Vagina (tissue), 2 donors: ENCODE data around the gene OLFML2B. TPM values are rescaled to one million over a fixed set of nuclear protein-coding genes. Genes with fewer than 3 reads are reported as not detected.

ENCODE experiments used
- DNase-seq, 2 donors: peaks; one replicate each; pipeline ENCODE4 v3.0.0-alpha.2; 2017; ENCODE audit errors: extremely low spot score in 2 of 2
- H3K27ac ChIP-seq: fragments of 200-600 bp; sonication (generic); one replicate; pipeline ENCODE4 v1.5.1; 2019
- H3K27me3 ChIP-seq: fragments of 200-600 bp; sonication (generic); one replicate; pipeline ENCODE4 v1.5.1; 2019
- H3K36me3 ChIP-seq, 2 donors: fragments of 200-600 bp; sonication (generic); one replicate each; pipeline ENCODE4 v1.5.1; 2017 to 2019
- H3K4me1 ChIP-seq: fragments of 200-600 bp; sonication (generic); one replicate; pipeline ENCODE4 v1.5.1; 2019
- H3K4me3 ChIP-seq, 2 donors: fragments of 200-600 bp; sonication (generic); 1 replicate in 1 of 2; 2 replicates in 1 of 2; pipeline ENCODE4 v1.5.1; 2016 to 2019
- H3K9me3 ChIP-seq: fragments of 200-600 bp; sonication (generic); one replicate; pipeline ENCODE4 v1.5.1; 2019
- CTCF ChIP-seq, 3 experiments: fragments of 450-650 bp in 2 of 3; fragments of 200-600 bp in 1 of 3; sonication (generic) in 1 of 3; IDR thresholded peaks; one replicate each; pipeline ENCODE4 v1.5.1; 2017 to 2019; ENCODE audit warnings: antibody characterized with exemption in 3 of 3, mild to moderate bottlenecking in 2 of 3, moderate library complexity in 2 of 3
- POLR2A ChIP-seq, 2 donors: fragments of 450-650 bp; IDR thresholded peaks; one replicate each; pipeline ENCODE4 v1.6.1; 2017; ENCODE audit warnings: antibody characterized with exemption in 2 of 2, mild to moderate bottlenecking in 2 of 2, moderate library complexity in 2 of 2
- POLR2AphosphoS5 ChIP-seq, 2 donors: sonication (generic); formaldehyde crosslinking; IDR thresholded peaks; one replicate each; pipeline ENCODE4 v1.9.0; 2017; ENCODE audit warnings: antibody characterized with exemption in 2 of 2, mild to moderate bottlenecking in 2 of 2, low read depth in 1 of 2; ENCODE audit not compliant: insufficient read depth in 1 of 2
- intact Hi-C: fragments of 100-400 bp; cut with DNase I; formaldehyde crosslinking; loops from one replicate; pipeline ENCODE4 v1.15.1; 2023
- total RNA-seq: library from RNA; depleted of rRNA; stranded (reverse); fragments of >200 nt; gene quantifications from one replicate; pipeline ENCODE4 v1.2.3, GENCODE V29; 2016

The OLFML2B gene
- total RNA-seq, 1 donor from 2014 or later, result 12.8 TPM

GRCh38 chr1:162016631-162017030 is 7.0 kb downstream of the OLFML2B start:
- H3K4me1 ChIP-seq, result peaks cover 8% of the 10 kb centered on the region
- DNase-seq, result no peak
- no peak overlapping the region for H3K27ac ChIP-seq
- H3K9me3 ChIP-seq, result no peaks in the 10 kb centered on the region
- H3K27me3 ChIP-seq, result no peaks in the 10 kb centered on the region
- no peak for TF ChIP-seq CTCF (IDR thresholded peaks at IDR 0.05)
- no peak for TF ChIP-seq POLR2A (IDR thresholded peaks at IDR 0.05)
- TF ChIP-seq POLR2AphosphoS5 (IDR thresholded peaks at IDR 0.05; ENCODE audit: insufficient read depth in 1 of 2, low read depth in 1 of 2), result no peak
- intact Hi-C loops, result loop anchor here (1.0 kb wide), 1 partner anchor 14 kb away; no protein-coding TSS in a partner anchor
- no peaks in the 10 kb centered on the region for H3K36me3 ChIP-seq
- H3K4me3 ChIP-seq, result no peak overlapping the region

- Histone ChIP-seq H3K4me3 (no peak overlapping the region), H3K4me1 (peaks cover 17% of the 10 kb centered on the region), H3K9me3 (no peaks in the 10 kb centered on the region), H3K36me3 (no peaks in the 10 kb centered on the region), H3K27me3 (no peaks in the 10 kb centered on the region), H3K27ac (no peak overlapping the region)
- DNase-seq, result no peak
- intact Hi-C loops, result no loop called here
- no peak for TF ChIP-seq POLR2AphosphoS5 (IDR thresholded peaks at IDR 0.05; ENCODE audit: insufficient read depth in 1 of 2, low read depth in 1 of 2)
- no peak for TF ChIP-seq POLR2A (IDR thresholded peaks at IDR 0.05)
- no peak for TF ChIP-seq CTCF (IDR thresholded peaks at IDR 0.05)
Measured at GRCh38 chr1:162015196-162015595, 8.5 kb downstream of the OLFML2B start.

- no peak for DNase-seq
- H3K9me3 ChIP-seq, result no peaks in the 10 kb centered on the region
- intact Hi-C loops, result no loop called here
- no peak overlapping the region for H3K4me3 ChIP-seq
- H3K4me1 ChIP-seq, result peaks cover 9% of the 10 kb centered on the region
- no peaks in the 10 kb centered on the region for H3K36me3 ChIP-seq
- TF ChIP-seq POLR2AphosphoS5 (IDR thresholded peaks at IDR 0.05; ENCODE audit: insufficient read depth in 1 of 2, low read depth in 1 of 2), result no peak
- TF ChIP-seq POLR2A (IDR thresholded peaks at IDR 0.05), result no peak
- TF ChIP-seq CTCF (IDR thresholded peaks at IDR 0.05), result no peak
- H3K27me3 ChIP-seq, result no peaks in the 10 kb centered on the region
- no peak overlapping the region for H3K27ac ChIP-seq
Measured at GRCh38 chr1:162014202-162014601, 9.5 kb downstream of the OLFML2B start.

GRCh38 chr1:162013289-162013688 is 10.4 kb downstream of the OLFML2B start:
- H3K9me3 ChIP-seq, result no peaks in the 10 kb centered on the region
- H3K27ac ChIP-seq, result no peak overlapping the region
- no peak for TF ChIP-seq POLR2A (IDR thresholded peaks at IDR 0.05)
- no peak for TF ChIP-seq POLR2AphosphoS5 (IDR thresholded peaks at IDR 0.05; ENCODE audit: insufficient read depth in 1 of 2, low read depth in 1 of 2)
- no peak for TF ChIP-seq CTCF (IDR thresholded peaks at IDR 0.05)
- H3K36me3 ChIP-seq, result no peaks in the 10 kb centered on the region
- peaks cover 9% of the 10 kb centered on the region for H3K4me1 ChIP-seq
- H3K27me3 ChIP-seq, result no peaks in the 10 kb centered on the region
- no peak overlapping the region for H3K4me3 ChIP-seq
- intact Hi-C loops, result no loop called here
- no peak for DNase-seq

GRCh38 chr1:162011337-162012012 is 12.2 kb downstream of the OLFML2B start:
- H3K27me3 ChIP-seq, result no peaks in the 10 kb centered on the region
- no peak for DNase-seq
- no peak overlapping the region for H3K27ac ChIP-seq
- no peaks in the 10 kb centered on the region for H3K9me3 ChIP-seq
- peaks cover 9% of the 10 kb centered on the region for H3K4me1 ChIP-seq
- TF ChIP-seq CTCF (IDR thresholded peaks at IDR 0.05) (no peak), POLR2A (IDR thresholded peaks at IDR 0.05) (no peak), POLR2AphosphoS5 (IDR thresholded peaks at IDR 0.05; ENCODE audit: insufficient read depth in 1 of 2, low read depth in 1 of 2) (peak in 1 of 2 donors; percentile 20)
- H3K36me3 ChIP-seq, result no peaks in the 10 kb centered on the region
- intact Hi-C loops, result no loop called here
- no peak overlapping the region for H3K4me3 ChIP-seq
